ENCODE measurements around the gene AIDA. TPM values are rescaled to one million over a fixed set of nuclear protein-coding genes. Genes with fewer than 3 reads are reported as not detected.

Gene AIDA, protein sequence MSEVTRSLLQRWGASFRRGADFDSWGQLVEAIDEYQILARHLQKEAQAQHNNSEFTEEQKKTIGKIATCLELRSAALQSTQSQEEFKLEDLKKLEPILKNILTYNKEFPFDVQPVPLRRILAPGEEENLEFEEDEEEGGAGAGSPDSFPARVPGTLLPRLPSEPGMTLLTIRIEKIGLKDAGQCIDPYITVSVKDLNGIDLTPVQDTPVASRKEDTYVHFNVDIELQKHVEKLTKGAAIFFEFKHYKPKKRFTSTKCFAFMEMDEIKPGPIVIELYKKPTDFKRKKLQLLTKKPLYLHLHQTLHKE
- 100 to 1,000 TPM in 1 of 4 donors, 10 to 100 TPM in 3; 71.5 to 104 (median 88.2) TPM for total RNA-seq
- polyA plus RNA-seq, result 10 to 100 TPM; 34.9 to 48.6 (median 48.3) TPM

DNA sequence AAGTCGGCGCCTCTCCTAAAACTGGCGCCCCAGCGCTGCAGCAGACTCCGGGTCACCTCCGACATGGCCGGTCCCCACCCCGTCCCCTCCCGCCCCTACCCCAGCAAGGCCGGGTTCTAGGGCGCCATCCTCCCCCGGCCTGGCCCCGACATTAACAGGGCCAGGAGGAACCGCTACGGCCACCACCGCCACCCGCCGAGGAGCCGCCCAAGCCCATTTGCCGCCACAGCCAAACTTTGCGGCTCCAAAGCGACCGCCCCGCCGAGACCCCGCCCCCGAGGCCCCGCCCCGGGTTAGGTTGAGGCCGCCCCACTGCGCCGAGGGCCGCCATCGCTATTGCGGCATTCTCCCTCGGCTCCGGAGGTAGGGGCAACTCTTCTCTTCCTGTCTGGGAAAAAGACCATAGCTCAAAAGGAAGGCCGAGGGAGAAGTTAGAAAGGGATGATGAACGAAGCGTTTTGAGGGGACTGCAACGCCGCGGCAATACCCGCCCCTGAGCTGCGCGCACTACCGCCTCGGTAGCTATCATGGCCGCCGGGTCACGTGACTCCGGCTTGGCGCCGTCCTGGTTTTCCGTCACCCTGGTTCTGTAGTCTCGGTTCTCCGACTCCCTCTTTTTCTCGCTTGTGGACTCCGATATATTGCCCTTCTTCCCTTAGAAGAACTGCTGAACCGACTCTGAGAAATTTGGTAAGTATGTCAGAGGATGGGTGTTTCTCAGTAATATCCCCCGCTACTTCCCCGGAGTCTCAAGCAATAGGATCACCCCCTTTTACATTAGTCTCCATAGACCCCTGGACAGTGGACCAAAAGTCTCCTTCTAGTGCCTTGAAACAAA is at the start of gene AIDA, which contains the start of gene BROX:
TSS of gene AIDA (minus strand) at position 239 of the 838 bp plus-strand sequence. CDS start at position 65, 174 bp downstream.
TSS of gene BROX (plus strand) at position 312 of the 838 bp plus-strand sequence. CDS start 3,136 bp downstream, outside the sequence.
- intact Hi-C loops (cut with DNase I), result loop anchor here (2.0 kb wide), 3 partner anchors 68 to 248 kb away; no protein-coding TSS in a partner anchor

DNA sequence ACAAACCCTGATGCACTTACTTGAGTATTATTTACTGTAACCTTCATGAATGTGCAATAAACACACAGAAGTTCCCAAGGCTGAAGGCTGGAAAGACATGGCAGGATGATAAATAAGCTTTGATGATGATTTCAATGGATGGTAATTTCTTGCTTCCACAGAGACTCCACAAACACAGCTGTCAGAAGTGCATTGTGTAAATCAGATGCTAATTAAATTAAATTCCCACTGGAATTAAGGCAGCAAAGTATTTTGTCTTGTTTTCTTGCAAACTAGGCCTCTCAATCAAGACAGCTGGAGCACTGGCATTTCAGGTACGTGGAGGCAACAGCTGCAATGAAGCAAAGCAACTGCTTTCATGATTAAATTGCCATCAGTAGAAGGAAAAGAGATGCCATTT is 48.8 kb upstream of the AIDA start:
- no peaks in the 10 kb centered on the region for H3K9me3 ChIP-seq
- 54 to 69% methylated on average over 1 of the region's 1 CpG for WGBS, 2 donors
- no peaks in the 10 kb centered on the region for H3K27me3 ChIP-seq
- DNase-seq, result no peak
- no peak overlapping the region for H3K4me3 ChIP-seq
- H3K27ac ChIP-seq, result no peak overlapping the region
- H3K36me3 ChIP-seq, result no peaks in the 10 kb centered on the region
- intact Hi-C loops (cut with DNase I), result no loop called here
- TF ChIP-seq POLR2AphosphoS5 (IDR thresholded peaks at IDR 0.05) (no peak), EP300 (IDR thresholded peaks at IDR 0.05) (no peak), POLR2A (IDR thresholded peaks at IDR 0.05) (no peak)
- TF ChIP-seq, protein P1, sequence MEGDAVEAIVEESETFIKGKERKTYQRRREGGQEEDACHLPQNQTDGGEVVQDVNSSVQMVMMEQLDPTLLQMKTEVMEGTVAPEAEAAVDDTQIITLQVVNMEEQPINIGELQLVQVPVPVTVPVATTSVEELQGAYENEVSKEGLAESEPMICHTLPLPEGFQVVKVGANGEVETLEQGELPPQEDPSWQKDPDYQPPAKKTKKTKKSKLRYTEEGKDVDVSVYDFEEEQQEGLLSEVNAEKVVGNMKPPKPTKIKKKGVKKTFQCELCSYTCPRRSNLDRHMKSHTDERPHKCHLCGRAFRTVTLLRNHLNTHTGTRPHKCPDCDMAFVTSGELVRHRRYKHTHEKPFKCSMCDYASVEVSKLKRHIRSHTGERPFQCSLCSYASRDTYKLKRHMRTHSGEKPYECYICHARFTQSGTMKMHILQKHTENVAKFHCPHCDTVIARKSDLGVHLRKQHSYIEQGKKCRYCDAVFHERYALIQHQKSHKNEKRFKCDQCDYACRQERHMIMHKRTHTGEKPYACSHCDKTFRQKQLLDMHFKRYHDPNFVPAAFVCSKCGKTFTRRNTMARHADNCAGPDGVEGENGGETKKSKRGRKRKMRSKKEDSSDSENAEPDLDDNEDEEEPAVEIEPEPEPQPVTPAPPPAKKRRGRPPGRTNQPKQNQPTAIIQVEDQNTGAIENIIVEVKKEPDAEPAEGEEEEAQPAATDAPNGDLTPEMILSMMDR (IDR thresholded peaks at IDR 0.05), result no peak
- H3K4me1 ChIP-seq, result peaks cover 0 to 39% (median 29%) of the 10 kb centered on the region in 4 donors

More for the DNA sequence above, at the start of gene AIDA, which contains the start of gene BROX:
- Histone ChIP-seq H3K27me3 (no peaks in the 10 kb centered on the region), H3K4me3 (peak within 1 kb of the TSS; percentile 60 to 88 (median 69)), H3K4me1 (peaks cover 0 to 41% (median 28%) of the 10 kb centered on the region in 4 donors), H3K27ac (peak within 1 kb of the TSS; percentile 88 to 98 (median 92)), H3K9me3 (no peaks in the 10 kb centered on the region), H3K36me3 (peaks cover 0 to 23% (median 10%) of the 10 kb centered on the region in 4 donors)
- peak; percentile 96 for DNase-seq
- WGBS, 2 donors, result 2 to 5% methylated on average over 55 to 57 of the region's 62 CpGs
- TF ChIP-seq EP300 (IDR thresholded peaks at IDR 0.05), result no peak
- TF ChIP-seq, protein P1 (IDR thresholded peaks at IDR 0.05), result no peak
- peak; percentile 28 to 33 for TF ChIP-seq POLR2A (IDR thresholded peaks at IDR 0.05)
- peak; percentile 66 to 88 (median 82) for TF ChIP-seq POLR2AphosphoS5 (IDR thresholded peaks at IDR 0.05)

DNA sequence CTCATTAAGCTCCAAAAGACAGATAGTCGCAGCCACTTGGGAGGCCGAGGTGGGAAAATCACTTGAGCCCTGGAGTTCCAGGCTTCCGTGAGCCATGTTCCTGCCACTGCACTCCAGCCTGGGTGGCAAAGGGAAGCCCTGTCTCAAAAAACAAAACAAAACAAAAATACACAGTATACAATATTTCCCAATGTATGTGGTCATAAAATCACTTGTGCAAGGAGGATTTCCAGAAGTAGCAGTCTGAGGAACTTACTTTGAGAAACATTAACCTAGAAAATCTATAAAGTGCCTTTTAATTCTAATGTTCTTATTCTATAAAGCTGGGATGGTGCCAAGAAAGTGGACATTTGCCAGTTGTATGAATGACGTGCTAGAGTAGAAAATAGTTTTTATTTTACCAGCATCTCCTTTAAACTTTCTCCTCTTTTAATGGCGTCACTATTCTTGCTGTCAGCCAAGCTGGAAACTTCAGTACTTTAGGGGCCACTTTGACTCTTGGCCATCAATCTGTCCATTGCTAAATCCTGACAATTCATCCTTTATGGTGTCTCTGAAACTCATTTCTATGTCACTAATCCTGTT is 47.3 kb upstream of the AIDA start:
- TF ChIP-seq EP300 (IDR thresholded peaks at IDR 0.05), result no peak
- no peak for TF ChIP-seq POLR2A (IDR thresholded peaks at IDR 0.05)
- TF ChIP-seq POLR2AphosphoS5 (IDR thresholded peaks at IDR 0.05), result no peak
- TF ChIP-seq, protein P1 (IDR thresholded peaks at IDR 0.05), result no peak
- DNase-seq, result no peak
- WGBS, 2 donors, result 80 to 87% methylated on average over 5 of the region's 5 CpGs
- no peaks in the 10 kb centered on the region for H3K36me3 ChIP-seq
- intact Hi-C loops (cut with DNase I), result loop anchor here (5.0 to 10.0 kb wide), 3 partner anchors 58 to 213 kb away; partner anchors contain the start of gene DISP1
- H3K4me1 ChIP-seq, result peaks cover 0 to 54% (median 37%) of the 10 kb centered on the region in 4 donors
- H3K27me3 ChIP-seq, result no peaks in the 10 kb centered on the region
- H3K9me3 ChIP-seq, result no peaks in the 10 kb centered on the region
- peak overlapping the region in 3 of 4 donors; percentile 79 to 89 (median 89) for H3K27ac ChIP-seq
- no peak overlapping the region for H3K4me3 ChIP-seq

DNA sequence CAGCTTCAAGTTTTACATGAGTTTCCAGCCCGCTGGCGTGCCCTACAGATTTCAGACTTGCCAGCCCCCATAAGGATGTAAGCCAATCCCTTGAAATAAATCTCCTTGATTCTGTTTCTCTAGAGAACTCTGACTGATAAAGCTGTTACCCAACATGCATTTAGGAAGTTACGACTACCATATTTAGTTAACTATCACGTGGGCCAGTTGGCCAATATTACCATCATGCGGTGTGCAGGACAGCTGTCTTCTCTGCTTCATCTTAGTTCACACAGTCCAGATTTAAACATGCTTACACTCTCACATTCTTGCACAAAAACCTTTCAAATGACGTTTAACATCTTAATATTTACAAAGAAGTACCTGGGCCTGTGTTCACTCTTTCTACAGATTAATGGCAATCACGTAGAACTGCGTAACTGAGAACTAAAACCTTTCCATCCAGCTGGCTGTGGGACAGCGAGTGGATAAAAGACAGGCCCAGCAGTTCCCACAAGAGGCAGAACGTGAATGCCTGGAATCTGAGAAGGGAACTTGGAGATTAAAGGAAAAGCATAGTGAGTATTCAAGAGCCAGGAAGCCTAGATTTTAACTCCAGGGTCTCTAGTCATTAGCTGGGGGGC is 45.5 kb upstream of the AIDA start:
- peak; percentile 94 for DNase-seq
- peak overlapping the region; percentile 9 to 89 (median 84) for H3K27ac ChIP-seq

More for the DNA sequence above, 45.5 kb upstream of the AIDA start:
- Histone ChIP-seq H3K36me3 (no peaks in the 10 kb centered on the region), H3K4me3 (no peak overlapping the region), H3K4me1 (peaks cover 0 to 54% (median 39%) of the 10 kb centered on the region in 4 donors), H3K27me3 (no peaks in the 10 kb centered on the region), H3K9me3 (no peaks in the 10 kb centered on the region)
- WGBS, 2 donors, result 77 to 79% methylated on average over 10 of the region's 10 CpGs
- intact Hi-C loops (cut with DNase I), result loop anchor here (2.0 to 10.0 kb wide), 4 partner anchors 60 to 327 kb away; partner anchors contain the start of gene DISP1
- TF ChIP-seq POLR2A (IDR thresholded peaks at IDR 0.05) (no peak), EP300 (IDR thresholded peaks at IDR 0.05) (peak; percentile 98 to 100 (median 99)), POLR2AphosphoS5 (IDR thresholded peaks at IDR 0.05) (peak; percentile 97 to 99 (median 98))
